ENCODE measurements around the gene SRGAP2B.
"Not testable (repeated sequence)": the region's sequence is repeated elsewhere in the genome, so short reads cannot be mapped to it uniquely, and the experiment has no call there.

Gene SRGAP2B

GRCh38 chr1:144995833-144996410, 99.2 kb downstream of the SRGAP2B start:
- peak; percentile 16 for DNase-seq

DNA sequence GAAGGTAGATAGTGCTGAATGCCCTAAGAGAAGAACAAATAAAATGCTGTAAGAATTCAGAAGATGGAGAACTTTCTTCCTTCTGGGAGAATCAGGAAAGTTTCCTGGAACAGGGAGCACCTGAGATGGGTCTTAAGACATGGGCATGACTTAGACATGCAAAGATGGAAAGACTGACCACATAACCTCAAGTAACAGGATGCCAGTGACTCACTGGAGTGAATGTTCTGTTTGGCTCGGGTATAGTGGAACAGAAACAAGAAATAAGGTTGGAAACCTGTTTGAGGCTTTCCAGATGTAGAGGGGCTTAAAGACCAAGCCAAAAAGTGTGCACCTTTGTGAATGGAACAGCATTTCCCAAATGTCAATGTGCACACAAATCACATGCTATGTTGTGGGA, 102.2 kb downstream of the SRGAP2B start:
- peak; percentile 9 for DNase-seq

DNA sequence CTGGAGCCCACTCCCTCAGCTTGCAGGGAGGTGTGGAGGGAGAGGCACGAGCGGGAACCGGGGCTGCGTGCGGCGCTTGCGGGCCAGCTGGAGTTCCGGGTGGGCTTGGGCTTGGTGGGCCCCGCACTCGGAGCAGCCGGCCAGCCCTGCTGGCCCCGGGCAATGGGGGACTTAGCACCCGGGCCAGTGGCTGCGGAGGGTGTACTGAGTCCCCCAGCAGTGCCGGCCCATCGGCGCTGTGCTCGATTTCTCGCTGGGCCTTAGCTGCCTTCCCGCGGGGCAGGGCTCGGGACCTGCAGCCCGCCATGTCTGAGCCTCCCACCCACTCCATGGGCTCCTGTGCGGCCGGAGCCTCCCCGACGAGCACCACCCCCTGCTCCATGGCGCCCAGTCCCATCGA, 104.5 kb downstream of the SRGAP2B start:
- not testable (repeated sequence) for DNase-seq

DNA sequence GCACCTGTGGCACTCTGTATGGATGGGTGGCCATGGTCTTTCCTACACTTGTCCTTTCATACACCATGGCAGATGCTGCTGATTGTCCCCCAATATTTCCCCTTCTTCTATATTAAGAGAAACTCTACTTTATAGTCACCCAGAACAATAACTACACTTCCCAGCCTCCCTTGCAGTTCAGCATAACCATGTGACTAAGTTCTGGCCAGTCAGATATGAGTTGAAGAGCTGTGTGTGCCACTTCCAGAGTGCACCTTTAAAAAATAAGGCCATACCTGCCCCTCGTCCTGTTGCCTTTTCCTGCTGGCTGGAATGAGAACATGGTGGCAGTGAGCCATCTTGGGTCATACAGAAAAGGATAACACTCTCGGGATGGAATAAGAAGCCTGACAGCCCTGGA, 108.0 kb downstream of the SRGAP2B start:
- DNase-seq = not testable (repeated sequence)

DNA sequence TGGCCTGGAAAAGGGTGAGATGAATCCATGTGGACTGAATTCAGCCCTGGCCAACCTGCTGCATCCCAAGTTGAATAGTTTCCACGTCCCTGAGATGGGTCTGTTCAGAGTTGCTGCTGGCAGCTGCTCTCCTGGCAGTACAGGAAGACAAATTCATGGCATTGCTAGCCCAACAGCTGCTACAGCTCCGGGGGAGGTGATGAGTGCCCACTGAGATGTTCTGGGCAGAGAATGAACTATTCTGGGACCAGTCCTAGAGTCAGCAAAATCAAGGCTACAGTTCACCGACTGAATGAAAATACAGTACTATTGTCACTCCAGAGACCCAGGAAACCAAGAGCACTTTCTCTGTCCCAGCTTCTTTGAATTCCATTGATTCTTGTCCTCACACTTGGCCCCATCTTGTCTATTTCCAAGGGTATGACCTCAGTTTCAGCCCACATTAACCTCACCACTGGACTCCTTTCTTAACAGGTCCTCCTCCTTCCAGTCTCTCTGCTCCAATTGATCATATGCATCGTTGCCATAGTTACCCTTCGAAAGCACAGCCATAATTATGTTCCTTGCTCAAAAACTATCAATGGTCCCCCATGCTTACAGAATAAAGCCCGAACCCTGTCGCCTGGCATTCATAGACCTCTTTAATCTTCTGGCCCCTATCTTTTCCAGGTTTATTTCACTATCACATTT, 108.8 kb downstream of the SRGAP2B start:
- not testable (repeated sequence) for DNase-seq

DNA sequence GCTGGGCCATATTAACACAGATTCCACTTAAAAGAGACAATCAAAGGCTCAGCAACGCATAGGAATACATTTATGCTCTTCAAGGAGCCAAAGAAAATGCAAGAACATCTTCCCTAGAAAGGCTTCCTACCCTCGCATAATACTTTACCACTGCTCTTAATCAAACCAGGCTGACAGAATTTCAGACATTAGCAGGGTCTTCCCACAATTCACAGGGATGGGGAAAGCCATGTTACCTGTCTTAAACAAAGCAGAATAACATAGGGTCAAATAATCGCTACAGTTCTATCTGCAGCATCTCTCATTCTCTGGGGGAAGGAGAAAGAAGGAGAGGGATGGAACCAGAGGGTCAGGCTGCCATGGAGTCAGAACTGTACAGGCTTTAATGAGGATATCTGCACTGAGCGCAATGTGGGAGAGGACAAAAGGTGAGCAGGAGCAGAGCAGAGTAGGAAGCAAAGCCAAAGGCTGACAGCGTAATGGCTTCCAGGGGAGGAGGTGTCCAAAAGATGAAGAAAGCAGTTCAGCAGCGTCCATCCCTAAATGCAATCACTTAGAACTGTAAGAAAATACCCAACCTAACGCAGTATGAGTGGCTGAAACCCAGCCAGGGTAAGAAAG, 109.5 kb downstream of the SRGAP2B start:
- DNase-seq = not testable (repeated sequence)

DNA sequence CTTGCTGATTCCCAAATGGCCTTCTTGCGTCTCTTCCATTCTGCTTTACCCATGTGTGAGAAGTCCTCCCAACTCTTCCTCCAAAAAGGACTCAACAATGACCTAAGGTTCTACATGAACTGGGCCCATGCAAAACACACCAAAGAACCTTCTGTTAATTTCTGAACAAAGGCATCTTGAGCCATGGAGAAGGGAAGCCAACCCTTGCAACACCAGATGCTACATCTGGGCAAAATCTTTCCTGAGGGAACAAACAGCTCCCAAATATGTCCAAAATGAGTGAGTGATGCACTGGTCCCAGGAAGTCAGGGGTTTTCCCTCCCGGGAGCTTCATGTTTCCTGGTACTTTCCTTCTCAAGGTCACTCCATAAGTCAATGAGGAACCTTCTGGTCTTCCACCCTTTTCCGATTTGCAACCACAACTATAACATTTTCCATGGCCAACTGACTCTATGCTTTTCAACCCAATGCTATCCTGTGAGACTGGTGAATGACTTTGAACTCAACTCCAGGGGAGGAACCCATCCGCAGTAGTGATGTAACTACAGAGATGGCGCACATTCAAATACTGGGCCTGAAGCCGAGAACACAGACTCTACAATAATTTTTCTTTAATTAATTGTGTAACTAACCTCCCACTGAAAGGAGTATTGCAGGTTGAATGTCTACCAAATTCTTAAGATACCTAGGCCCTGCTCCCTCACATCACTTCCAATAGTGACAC, 112.2 kb downstream of the SRGAP2B start:
- DNase-seq = not testable (repeated sequence)

DNA sequence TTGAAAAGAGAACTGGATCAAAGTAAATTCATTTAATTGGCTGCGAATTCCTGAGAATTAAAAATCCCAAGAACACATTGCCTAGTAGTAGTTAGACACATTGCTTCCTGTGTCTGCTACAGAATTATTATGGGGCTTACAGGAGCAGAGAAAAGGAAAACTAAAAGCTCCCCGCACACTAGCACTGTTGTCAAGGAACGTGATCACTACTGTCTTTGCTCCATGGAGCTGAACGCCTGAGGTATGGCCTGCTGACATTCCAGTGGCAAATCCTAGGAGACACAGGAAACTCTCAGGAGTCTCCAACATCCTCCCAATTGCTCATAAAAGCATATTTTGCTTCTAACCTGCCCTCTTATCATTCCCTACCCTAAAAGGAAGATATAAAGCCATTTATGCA, 114.0 kb downstream of the SRGAP2B start:
- not testable (repeated sequence) for DNase-seq

- DNase-seq = not testable (repeated sequence)
These were observed 115.0 kb downstream of the SRGAP2B start for GRCh38 chr1:144979960-144980595.

DNA sequence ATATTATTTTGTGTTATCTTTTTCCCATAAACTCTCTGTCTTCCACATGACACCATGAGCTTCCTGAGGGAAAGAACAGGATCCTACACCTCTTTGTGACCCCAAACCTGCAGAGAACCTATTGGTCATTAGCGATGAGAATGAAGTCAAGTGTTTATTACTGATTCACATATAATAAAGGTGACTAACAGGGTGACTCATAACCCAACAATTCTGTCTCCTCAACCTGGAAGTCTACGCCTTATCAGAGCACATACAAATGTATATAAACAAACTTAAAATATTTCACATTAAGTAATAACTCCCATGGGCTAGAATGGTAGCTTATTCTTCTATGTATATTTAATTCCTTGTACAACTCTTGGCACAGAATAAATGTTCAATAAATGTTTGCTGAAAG, 117.3 kb downstream of the SRGAP2B start:
- not testable (repeated sequence) for DNase-seq

DNA sequence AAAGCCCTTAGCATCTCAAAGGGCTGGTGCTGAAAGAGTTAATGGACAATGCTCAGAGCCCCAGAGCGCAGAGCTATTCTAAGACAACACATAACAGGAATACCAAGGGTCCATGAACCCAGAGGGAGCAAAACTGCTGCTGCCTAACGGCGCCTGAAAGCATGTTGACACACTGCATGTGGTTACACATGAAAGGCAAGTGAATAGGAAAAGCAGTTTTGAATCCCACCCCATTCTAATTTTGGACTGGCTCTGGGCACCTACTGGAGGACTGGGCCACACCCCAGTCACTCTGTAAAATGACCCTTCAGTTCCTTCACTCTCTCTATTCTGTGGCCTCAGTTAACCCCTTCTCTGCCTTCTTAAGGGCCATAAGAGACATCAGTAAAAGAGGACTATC, 123.2 kb downstream of the SRGAP2B start:
- DNase-seq = not testable (repeated sequence)

- not testable (repeated sequence) for DNase-seq
These were observed 128.6 kb downstream of the SRGAP2B start for GRCh38 chr1:144966488-144966887.

- DNase-seq = not testable (repeated sequence)
These were observed 130.4 kb downstream of the SRGAP2B start for GRCh38 chr1:144964765-144965164.

- DNase-seq = not testable (repeated sequence)
These were observed 130.9 kb downstream of the SRGAP2B start for GRCh38 chr1:144964186-144964585.

DNA sequence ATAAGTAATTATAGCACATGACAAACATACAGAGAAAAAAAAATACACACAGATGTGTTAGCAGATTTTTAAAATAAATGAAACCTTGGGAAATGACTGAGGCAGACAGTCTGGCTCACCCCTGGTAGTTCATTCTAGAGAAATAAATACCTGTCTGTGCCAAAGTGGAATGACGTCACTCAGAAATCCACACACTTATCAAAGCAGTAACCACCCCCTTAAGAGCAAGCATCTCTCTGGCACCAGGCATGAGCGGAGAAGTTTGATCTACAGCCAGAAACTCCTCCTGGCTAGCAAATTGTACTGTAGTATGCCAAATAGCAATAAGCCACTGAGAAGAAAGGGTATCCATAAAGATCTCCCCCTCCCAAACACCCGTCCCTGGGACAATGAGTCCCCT, 131.6 kb downstream of the SRGAP2B start:
- not testable (repeated sequence) for DNase-seq

- DNase-seq = not testable (repeated sequence)
These were observed 133.2 kb downstream of the SRGAP2B start for GRCh38 chr1:144961604-144962583.

DNA sequence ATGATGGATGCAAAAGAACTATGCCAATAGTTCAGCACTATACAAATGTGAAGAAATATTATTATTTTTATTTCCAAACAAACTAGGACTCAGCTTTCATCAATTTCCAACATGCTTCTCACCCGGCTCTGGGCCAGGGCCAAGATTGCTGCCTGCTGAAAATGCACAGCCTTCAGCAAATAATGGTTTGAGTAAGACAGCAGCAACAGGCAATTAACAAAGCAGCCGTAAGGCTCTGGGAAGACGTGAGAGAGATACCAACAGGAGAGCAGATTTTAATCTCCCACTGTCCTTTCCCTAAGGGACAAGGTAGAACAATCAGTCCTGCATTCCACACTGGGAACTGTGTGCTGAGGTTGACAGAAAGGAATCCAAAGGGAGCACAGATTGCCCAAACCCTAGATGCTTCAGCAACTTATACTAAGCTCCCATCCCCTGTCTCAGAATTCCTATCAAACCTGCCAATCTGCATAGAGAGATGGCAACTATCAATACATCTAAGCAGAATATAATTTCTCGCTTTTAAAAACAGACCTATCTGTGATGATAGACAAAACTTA, 134.1 kb downstream of the SRGAP2B start:
- DNase-seq = not testable (repeated sequence)

DNA sequence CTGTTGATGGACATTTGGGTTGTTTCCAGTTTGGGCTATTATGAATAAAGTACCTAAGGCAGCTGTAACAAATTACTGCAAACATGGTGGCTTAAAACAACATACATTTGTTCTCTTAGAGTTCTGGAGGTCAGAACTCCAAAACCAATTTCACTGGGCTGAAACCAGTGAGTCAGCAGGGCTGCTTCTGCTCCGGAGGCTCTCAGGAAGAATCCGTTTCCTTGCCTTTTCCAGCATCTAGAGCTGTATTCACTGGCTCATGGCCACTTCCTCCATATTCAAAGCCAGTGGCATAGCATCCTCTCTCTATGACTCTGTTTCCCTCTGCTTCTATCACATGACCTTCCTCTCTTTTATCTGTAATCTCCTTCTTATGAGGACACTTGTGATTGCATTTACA, 146.7 kb downstream of the SRGAP2B start:
- not testable (repeated sequence) for DNase-seq

DNA sequence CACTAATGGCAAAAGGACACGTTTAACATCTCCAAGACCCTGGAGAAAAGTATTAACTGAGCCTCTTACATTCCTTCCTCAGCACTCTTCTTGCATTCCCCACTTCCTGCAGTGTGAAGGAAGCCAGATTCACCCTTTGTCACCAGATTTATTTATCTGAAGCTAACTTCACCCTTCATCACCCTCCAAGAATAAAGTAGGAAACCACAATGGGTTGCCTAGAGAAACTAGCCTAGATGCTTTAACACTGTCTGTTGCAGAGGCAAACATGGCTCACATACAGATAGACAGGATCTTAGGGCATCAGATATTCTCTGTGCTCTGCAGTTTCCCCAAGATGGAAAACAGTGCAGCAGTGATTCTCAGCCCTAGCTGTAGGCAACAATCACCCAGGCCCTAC, 147.6 kb downstream of the SRGAP2B start:
- DNase-seq = not testable (repeated sequence)

DNA sequence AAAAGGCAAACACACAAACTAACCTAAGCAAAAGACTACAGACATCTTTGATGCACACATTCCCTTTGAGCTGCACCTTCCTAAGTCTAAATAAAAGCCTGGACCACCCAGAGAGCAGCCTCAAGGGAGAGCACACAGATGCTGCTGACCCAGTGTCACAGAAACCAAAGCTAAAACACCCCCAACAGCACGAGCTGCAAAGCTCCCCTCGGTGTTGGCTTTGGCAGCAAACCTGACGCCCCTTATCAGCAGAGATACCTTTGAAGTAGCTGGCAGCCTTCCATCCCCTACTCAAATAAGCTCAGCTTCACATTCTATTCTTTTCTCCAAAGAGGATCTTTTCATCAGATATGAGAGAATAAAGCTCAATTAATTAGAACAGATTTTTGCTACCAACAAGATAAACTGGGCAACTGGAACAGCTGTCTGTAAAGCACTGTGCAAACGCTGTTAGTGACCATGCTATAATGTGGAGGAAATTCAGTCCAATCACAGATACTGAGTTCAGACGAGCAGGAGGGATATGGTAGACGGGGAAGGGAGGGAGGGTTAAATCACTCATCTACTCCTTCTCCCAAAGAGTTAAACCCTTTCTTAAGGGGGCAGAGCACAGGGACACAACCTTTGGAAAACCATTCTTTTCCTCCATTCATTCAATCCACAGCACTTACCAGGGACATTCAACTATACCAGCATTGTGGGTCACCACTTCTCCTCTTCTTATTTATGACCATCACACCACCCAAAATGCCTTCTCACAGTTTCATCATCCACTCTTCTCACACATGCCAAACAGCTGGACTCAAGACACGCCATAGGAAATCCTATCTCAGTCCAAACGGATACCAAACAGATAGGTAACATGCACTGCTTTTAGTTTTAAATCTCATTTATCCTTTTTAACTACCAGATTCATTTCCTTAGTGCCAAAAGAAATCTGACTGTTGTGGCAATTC, 148.3 kb downstream of the SRGAP2B start:
- not testable (repeated sequence) for DNase-seq
